ENCODE measurements around the gene ADAM12.

ADAM12 gene

DNA sequence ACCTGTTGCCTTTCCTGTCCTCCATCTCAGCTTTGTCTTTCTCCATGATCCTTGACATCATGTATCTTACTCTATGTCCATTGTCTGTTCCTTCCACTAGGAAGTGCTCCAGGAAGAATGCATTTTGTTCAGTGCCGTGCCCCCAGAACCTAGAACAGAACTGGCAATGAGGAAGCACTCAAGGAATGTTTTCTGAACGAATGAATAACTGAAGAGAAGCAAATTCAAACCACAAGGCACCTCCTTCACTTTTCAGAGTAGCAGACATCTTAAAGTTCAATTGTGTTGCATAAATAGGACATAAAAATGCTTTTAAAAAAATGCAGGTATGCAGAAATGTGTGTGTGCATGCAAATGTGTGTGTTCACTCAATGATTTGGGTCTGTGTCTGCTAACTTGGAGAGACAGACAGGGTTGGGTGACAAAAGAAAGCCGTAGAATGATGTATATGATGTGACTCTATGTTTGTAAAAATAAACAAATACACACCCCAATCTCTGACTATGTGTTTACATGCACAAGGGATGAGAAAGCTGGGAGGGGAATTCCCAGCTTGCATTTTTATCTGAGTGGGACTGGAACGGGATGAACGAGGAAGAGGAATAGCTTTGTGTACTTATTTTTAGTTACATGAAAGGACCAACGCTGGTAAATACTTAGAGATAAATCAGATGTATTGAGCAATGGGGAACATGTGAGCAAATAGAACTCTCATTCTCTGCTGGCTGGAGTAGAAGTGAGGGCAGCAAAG lies 254.2 kb downstream of the ADAM12 start:
- in situ Hi-C loops (cut with HindIII; ENCODE audit: low sequenced_read_pairs): no loop called here
- no peak for DNase-seq (ENCODE audit: low read depth)
- no peak overlapping the region for H3K4me3 ChIP-seq (ENCODE audit: low read depth, low read length)
- TF ChIP-seq, protein P1, sequence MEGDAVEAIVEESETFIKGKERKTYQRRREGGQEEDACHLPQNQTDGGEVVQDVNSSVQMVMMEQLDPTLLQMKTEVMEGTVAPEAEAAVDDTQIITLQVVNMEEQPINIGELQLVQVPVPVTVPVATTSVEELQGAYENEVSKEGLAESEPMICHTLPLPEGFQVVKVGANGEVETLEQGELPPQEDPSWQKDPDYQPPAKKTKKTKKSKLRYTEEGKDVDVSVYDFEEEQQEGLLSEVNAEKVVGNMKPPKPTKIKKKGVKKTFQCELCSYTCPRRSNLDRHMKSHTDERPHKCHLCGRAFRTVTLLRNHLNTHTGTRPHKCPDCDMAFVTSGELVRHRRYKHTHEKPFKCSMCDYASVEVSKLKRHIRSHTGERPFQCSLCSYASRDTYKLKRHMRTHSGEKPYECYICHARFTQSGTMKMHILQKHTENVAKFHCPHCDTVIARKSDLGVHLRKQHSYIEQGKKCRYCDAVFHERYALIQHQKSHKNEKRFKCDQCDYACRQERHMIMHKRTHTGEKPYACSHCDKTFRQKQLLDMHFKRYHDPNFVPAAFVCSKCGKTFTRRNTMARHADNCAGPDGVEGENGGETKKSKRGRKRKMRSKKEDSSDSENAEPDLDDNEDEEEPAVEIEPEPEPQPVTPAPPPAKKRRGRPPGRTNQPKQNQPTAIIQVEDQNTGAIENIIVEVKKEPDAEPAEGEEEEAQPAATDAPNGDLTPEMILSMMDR (IDR thresholded peaks at IDR 0.05; ENCODE audit: low read depth, low read length, missing control alignments): no peak

DNA sequence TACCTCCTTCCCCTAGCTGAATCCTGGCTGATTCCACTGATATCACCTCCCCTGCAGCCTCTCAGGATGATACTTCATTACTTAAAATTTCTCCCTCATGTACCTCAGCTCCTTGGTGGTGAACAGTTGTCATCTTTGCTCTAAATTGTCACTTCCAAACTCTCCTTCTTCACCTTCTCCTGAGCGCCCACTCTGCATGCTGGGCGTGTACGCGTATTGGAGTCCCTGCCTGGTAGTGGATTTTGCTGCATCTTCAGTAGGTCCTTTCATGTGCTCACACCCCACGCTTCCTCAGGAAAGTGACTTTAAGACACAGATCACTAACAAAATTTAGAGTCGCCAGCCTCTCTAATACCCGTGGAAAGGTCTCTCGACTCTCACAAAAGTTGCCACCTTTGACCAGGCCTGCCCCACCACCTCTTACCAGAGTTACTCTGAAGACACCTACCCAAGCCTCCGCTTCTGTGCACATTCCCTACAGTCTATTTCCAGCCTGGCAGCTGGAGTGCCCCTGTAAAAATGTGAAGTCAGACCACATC lies 255.1 kb downstream of the ADAM12 start:
- TF ChIP-seq, protein P1 (IDR thresholded peaks at IDR 0.05; ENCODE audit: low read depth, low read length, missing control alignments): no peak
- no peak overlapping the region for H3K4me3 ChIP-seq (ENCODE audit: low read depth, low read length)
- in situ Hi-C loops (cut with HindIII; ENCODE audit: low sequenced_read_pairs): no loop called here
- DNase-seq (ENCODE audit: low read depth): no peak

DNA sequence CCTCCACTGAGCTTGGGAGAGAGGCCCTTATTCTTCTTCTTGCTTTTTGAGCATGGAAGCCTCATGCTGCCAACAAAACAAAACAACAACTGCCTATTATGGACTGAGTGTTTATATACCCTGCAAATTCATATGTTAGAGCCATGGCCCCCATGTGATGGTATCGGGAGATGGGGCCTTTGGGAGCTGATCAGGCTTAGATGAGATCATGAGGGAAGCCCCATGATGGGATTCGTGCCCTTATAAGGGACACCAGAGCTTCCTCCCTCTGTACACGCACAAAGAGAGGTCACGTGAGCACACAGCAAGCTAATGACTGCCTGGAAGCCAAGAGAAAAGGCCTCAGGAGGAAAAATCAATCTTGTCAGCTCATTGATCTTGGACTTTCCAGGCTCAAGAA lies 256.9 kb downstream of the ADAM12 start:
- in situ Hi-C loops (cut with HindIII; ENCODE audit: low sequenced_read_pairs): no loop called here
- TF ChIP-seq, protein P1 (IDR thresholded peaks at IDR 0.05; ENCODE audit: low read depth, low read length, missing control alignments): no peak
- H3K4me3 ChIP-seq (ENCODE audit: low read depth, low read length): no peak overlapping the region
- no peak for DNase-seq (ENCODE audit: low read depth)

DNA sequence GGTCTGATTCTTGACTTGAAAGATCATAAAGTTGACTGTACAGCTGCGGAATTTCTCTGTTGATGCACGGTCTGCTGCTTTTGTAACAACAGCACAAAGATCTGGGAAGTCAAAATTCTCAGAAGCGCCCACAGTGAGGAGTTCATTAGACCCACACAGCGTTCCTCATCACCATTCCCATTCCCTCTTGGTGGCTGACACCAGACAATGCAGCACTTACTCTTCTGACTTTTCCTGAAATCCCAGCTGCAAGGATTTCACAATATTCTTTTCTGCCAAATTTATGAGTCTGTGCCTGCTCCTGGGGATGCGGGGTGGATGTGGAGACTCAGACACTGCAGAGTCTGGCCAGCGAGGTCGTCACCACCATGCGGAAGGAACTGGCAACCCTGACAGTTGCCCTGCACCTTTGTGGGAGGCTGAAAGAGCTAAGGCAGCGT lies 258.0 kb downstream of the ADAM12 start:
- no peak for DNase-seq (ENCODE audit: low read depth)
- H3K4me3 ChIP-seq (ENCODE audit: low read depth, low read length): no peak overlapping the region
- in situ Hi-C loops (cut with HindIII; ENCODE audit: low sequenced_read_pairs): no loop called here
- TF ChIP-seq, protein P1 (IDR thresholded peaks at IDR 0.05; ENCODE audit: low read depth, low read length, missing control alignments): no peak

DNA sequence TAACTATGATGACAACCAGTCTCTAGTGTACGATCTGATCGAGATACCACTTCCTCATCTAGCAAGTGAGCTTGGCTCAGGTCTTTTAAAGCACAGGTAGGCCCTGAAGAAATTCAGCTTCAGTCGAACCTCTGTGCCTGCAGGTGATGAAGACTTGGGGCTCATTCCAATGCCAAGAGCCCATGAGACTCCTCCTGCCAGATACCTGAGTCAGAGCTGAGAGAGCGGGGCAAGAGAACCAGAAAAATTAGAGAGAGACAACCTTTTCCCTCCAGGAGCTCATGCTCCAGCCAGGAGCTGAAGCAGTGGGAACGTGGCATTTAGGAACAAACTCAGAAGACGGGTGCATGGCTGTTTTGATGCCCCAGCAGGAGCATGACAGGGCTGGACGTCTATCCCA lies 259.3 kb downstream of the ADAM12 start:
- no peak overlapping the region for H3K4me3 ChIP-seq (ENCODE audit: low read depth, low read length)
- TF ChIP-seq, protein P1 (IDR thresholded peaks at IDR 0.05; ENCODE audit: low read depth, low read length, missing control alignments): no peak
- DNase-seq (ENCODE audit: low read depth): no peak
- in situ Hi-C loops (cut with HindIII; ENCODE audit: low sequenced_read_pairs): no loop called here

DNA sequence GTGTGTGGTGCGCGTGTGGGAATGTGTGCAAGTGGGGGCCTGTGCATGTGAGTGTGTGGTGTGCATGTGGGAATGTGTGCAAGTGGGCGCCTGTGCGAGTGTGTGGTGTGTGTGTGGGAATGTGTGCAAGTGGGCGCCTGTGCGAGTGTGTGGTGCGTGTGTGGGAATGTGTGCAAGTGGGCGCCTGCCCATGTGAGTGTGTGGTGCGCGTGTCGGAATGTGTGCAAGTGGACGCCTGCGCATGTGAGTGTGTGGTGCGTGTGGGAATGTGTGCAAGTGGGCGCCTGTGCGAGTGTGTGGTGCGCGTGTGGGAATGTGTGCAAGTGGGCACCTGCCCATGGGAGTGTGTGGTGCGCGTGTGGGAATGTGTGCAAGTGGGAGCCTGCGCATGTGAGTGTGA lies 259.7 kb downstream of the ADAM12 start:
- TF ChIP-seq, protein P1 (IDR thresholded peaks at IDR 0.05; ENCODE audit: low read depth, low read length, missing control alignments): no peak
- H3K4me3 ChIP-seq (ENCODE audit: low read depth, low read length): no peak overlapping the region
- in situ Hi-C loops (cut with HindIII; ENCODE audit: low sequenced_read_pairs): no loop called here
- DNase-seq (ENCODE audit: low read depth): no peak
